Measurements from ENCODE around the gene CEBPA.
A peak's percentile ranks its signal among the peaks of the same experiment; 100 is the strongest.

The CEBPA gene

DNA sequence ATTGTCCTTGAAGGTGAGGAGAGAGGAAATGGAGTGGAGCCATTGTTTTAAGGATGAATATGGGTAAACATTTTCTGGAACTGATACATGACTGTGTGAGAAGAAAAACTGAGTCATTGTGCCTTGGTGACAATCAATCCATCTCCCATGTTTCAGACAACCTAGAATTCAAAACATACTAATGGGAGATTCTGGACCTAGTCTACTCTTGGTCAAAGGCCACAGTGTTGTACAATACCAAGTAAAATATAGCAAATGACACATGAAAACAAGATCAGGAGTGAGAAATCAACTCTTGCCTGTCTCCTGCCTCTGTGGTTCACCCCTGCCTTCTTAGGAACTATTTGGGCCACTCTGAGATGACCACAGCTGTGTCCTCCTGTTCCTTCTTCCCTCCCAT, 13.1 kb downstream of the CEBPA start:
- DNase-seq = no peak

DNA sequence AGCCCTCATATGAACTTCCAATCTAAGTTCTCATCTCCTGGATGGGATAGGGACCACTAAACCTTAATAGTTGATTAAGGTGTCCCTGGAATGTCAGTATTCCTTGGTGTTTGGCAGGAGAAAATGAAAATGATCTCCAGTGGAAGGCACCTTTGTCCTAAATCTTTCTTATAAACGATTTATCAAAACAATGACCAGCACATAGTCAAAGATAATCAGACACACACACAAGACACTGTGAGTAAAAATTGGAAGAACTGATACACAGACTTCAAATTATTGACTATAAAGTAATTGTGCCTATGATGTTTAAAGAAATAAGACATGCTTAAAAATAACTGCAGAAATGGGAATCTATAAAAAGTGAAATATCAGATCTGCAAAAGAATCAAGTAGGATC, 13.7 kb downstream of the CEBPA start:
- no peak for DNase-seq

DNA sequence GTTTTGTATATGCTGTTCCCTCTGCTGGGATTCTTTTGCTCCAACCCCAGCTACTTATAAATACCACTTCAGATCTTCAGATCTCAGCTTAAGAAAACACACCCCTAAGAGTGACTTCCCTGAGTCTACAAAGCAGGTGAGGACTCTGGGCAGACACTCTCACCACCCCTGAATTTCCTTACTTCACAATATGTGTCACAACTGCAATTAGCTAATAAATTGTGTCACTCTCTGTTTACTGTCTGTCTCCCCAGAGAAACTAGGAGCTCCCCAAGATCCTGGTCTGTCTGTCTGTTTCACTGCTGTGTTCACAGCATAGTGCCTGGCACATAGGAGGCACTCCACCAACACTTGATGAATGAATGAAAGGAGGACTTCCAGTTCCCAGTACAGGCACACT, 14.4 kb downstream of the CEBPA start:
- no peak for DNase-seq

DNA sequence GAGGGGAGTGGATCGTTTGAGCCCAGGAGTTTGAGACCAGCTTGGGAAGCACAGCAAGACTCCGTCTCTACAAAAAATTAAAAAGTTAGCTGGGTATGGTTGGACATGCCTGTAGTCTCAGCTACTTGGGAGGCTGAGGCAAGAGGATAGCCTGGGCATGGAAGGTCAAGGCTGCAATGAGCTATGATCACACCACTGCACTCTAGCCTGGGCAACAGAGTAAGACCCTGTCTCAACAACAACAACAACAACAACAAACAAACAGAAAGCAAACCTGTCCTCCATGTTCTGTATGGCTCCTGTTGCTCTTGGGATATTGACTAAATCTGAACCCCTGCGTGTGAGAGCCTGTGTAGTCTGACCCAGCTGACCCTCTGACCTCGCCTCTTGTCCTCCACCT, 14.9 kb downstream of the CEBPA start:
- DNase-seq = no peak

DNA sequence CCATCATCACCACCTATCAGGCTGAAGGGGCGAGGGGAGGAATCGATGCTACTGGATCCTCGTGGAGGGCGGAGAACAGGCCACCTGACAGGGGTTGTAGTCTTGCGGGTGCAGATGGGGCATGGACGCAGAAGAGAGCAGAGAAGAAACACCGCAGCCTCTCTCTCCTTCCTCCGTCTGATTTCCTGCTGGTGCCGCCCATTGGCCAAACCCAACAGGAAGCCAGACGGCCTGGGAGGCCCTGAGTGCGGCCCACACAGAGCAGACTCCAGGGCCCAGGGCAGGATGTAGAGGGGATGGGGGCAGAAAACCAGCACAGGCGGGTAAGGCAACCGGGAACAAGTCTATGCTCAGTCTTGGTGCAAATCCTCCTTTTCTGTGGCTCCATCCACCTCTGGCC, 15.4 kb downstream of the CEBPA start:
- no peak for DNase-seq

DNA sequence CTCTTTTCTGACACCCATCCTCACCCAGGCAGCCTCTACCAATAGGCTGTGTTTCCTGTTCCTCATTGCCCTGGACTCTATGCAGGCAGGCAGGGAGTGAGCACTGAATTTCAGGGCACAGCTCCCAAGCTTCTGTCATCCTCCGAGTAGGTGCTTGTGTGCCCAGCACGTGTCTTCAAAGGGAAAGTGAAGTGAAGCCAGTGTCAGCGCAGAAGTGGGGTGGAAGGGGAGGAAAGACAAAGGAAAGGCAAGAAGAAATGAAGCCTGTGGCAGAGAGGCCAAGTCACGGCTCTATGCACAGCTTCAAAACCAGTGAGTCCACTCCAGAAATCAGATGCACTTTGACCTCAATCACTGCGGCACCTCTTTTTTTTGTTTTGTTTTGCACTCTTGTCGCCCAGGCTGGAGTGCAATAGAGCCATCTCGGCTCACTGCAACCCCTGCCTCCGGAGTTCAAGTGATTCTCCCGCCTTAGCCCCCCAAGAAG, 16.9 kb downstream of the CEBPA start:
- no peak for DNase-seq

DNA sequence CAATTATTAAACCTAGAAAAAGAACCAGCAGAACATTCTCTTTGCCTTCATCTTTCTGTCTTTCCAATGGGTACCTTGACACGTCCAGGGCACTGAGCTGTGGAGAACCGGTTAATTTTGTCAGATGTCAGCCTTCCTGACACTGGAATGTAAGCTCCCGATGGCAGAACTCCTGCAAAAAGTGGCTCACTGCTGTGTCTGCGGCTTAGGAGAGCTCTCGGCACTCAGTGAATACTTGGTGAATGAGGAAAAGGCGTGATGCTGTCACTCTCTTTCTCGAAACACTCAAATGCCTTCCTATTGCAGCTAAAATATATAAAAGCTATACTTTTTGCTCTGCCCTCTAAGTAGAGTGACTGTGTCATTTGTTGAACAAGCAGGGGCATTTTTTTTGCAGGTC, 17.6 kb downstream of the CEBPA start:
- DNase-seq = no peak

DNA sequence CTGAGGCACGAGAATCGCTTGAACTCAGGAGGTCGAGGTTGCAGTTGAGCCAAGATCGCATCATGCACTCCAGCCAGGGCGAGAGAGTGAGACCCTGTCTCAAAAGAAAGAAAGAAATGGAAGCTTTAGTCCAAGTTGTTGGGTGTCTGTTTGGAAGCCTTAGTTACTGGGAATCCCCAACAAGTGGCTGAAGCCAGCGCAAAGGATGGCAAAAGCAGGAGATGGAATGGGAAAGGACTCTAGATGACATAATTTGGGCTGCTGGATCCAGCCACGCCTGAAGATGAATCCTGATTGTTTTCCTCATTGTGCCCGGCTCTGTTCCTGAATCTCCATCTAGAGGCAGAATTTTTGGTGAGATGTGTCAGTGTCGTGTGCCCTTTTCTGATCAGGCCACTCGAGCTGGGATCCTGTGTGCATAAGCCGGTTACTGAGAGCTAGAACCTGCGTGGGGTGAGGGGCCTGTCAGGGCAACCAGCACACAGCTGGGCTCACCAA, 18.1 kb downstream of the CEBPA start:
- DNase-seq = no peak

DNA sequence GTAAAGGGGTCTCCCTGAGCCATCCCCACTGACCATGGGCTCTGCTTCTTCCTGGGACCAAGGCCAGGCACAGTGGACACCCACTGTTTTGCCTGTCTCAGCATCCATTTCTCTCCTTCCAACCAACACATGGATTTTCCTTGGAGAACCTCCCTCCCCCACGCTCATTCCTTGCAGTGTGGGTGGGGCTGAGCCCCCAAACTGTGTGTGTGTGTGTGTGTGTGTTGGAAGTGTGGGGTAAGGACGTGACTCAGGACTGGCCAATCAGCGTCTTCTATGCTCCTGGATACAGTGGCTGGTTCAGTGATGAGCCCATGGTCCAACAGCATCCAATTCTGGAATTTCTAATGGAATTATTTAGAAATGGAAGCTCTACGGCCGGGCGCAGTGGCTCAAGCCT, 18.7 kb downstream of the CEBPA start:
- no peak for DNase-seq

DNA sequence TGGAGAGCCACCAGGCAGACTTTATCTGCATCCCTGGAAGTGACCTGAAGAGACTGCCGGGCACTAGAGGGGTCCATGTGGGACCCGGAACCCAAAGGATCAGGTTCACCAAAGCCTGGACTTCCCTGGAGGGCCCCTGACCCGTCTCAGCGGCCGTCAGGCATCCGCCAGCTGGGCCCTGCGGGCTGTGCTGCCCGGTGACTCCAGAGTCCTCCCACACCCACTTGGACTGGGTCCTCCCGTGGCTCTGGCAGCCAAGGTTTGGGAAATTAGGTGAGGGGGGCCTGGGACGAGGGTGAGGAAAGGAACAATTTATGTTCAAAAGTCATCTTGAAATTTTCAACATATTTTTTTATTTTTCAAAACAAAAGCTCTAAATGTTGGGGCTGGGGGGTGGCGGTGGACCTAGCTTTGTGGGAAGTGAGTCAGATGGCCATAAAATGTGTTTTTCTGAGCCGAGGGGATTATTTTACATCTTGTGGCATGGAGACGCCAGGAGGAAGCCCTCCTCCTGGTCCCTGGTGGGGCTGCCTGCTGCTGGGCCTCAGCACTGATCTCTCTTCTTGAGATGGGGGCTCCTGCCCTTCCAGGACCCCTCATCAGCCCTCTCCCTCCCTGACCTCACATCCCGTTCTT, 20.2 kb downstream of the CEBPA start:
- DNase-seq = no peak

DNA sequence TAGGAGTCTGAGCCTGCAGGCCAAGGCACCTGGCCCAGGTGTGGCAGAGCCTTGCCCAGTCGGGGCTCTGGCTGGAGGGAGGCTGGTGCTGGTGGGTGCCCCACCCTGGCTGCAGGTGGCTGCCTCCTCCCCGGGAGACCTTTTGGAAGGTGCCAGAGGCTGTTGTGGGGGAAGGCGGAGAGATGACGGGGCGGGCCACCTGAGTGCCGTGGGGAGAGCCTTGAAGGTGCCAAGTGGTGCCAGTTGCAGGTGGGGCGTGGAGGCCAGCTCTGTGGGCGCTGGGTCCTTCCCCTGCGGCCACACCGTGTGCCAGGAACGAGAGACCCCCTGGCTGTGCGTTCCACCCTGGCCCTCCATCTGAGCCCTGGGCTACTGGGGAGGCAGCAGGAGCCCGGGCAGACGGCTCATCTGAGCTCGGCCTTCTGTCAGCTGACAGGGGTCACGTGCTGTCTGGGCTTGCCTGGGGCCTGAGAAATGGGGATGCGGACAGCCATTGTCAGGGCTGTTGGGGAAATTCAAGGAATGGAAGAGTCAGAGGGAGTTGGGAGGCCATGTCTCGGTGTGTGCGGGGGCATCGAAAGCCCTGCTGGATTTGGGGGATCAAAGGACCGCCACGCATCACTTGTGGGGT, 20.9 kb downstream of the CEBPA start:
- DNase-seq = no peak

DNA sequence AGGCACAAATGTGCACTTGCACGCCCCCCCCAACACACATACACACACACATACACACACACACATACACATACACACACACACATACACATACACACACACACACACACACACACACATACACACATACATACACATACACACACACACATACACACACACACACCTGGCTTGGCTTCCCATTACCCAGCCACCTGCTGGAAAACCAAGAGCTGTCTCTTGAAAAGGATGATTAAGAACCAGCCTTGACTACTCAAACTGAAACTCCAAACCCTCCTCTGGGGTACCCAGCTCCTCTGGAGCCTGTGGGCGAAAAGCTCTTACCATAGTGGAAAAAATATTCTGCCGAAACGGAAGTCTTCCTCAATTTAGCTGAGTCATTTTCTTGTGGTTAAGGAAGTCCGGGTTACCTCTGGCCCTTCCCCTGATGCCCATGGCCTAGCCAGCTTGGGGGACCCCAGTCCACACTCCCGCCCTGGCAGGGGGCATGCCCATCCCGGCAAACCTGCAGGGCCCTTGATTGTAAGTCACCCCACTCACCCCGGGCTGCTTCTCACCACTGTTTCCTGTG, 21.9 kb downstream of the CEBPA start:
- peak in 1 of 56 donors; percentile 28 for DNase-seq

DNA sequence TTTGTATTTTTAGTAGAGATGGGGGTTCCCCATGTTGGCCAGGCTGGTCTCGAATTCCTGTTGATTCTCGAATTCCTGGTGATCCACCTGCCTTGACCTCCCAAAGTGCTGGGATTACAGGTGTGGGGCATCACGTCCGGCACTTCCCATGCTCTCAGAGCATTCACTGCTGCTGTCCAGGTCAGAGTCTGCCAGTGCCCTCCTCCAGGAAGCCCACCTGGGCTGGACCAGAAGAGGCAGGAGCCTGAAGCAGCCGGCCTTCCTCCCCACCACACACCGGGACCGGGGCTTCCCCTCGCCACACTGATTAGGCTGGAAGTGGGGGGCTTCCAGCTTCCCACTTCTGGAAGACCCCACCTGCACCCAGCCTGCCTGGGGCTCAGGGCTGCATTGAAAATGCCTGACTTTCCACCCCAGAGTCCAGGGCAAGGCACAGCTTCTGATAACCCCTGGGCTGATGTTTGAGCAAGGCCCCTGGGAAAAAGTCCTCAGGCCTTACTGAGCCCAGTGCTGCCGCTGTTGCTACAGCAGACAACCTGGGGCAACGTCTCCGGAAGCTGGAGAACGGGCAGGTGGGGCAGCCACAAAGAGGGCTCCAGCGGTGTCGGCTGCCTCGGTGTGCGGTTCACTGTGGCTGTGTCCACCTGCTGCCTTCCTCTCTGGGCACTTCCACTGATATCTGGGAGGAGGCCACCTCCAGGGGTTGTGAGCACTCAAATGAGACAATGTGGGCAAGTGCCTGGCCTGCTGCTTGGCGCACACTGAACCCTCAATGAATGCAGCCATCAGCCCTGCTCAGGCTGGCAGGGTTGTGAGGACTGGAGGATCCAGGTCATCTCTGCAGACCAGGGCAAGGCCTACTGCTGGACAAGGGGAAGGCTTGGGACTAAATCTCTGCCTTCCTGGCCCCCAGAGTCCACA, 22.6 kb downstream of the CEBPA start:
- no peak for DNase-seq

DNA sequence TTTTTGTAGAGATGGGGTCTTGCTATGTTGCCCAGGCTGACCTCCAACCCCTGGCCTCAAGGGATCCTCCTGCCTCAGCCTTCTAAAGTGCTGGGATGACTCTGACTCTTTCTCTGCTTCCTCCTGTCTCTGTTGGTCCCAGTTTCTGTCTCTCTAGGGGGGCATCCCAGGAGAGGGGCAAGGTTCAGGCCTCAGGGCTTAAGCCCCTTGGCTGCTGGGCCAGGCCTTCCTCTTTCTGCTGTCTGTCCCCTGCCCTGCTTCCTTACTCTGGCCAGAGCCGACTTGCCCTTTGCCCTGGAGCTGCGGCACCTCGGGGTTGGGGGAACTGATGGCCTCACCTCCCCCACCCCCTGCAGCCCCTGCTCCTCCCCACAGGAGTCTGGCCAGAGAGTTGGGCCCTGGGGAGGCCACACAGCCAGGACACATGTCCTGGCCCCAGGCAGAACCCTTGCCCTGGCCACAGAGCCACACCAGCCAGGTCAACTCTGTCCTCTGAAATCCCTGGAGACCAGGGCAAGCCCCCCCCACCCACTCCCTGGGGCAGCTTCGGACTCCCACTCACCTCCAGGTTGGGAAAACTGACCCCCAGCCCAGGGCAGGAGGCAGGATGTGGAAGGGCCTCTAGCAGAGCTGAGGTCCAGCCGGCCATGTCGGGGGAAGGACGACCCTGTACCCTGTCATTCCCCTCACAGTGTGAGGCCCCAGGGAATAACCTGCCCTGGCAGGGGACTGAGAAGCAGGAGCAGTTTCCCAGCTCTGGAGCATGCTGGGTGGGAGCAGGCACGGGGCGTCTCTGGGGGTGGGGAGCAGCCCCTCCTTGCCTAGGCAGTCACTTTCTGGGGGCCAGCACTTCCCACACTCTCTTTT, 23.7 kb downstream of the CEBPA start:
- no peak for DNase-seq

DNA sequence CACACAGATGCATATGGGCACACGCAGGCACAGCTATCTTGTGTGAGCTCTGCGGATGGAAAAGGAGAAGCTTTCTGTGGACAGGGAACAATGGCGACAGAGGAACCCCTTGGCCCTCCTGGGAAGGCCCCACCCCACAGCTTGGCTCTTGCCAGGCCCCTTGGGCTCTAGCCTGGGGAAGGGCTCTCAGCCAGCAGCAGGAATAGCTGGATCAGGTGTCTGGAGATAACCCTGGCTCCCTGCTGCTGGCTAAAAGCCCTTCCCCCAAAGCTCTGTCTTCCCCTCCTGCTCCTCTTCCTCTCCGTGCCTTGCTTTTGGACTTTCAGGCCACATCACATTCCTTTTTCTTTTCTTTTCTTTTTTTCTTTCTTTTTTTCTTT, 24.3 kb downstream of the CEBPA start:
- no peak for DNase-seq

DNA sequence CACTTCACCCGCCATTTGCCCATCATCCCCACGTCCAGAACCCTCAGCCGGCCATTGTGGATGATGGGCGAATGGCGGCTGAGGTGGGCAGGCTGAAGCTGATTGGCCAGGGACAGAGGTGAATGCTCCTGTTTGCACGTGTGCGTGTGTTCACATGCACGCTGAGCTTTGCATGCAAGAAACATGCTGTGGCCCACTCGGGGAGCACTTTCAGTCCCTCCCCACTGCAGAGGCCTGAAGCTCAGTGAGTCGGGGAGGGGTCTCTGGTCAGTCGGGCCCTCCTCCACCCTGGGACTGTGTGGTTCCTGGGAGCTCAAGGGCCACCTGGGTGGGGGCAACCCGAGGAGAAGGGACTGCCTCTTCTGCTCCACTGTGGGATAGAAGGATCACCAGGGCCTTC, 24.9 kb downstream of the CEBPA start:
- DNase-seq = no peak

DNA sequence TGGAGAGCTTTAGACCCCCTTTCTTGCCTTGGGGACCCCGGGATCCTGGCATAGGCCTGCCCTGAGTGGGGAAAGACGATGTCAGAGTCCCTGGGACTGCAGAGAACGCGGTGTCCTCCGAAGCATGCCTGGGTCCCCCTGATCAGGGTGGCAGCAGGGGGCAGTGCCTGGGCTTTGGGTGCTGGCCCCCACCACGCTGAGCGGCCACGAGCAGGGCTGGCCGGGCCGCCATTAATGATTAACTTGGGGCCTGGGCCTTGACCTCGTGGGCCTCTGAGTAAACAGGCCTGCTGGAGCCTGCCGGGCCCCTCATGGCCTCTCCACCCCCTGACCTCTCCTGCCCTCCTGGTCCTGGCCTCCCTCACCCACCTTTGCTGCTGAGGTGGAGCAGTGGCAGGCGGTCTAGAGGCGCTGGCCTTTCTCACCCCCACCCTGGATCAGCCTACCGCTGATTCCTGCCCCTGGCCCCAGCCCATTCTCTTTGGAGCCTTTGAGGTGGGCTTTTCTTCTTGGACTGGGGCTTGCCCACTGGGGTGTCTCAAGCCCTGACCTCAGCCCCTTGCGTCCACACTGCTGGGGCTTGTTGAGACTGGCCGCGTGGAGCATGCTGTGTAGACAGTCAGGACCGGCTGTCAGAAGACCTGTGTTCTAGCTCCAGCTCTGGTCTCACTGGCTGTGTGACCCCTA, 26.3 kb downstream of the CEBPA start:
- DNase-seq = no peak

DNA sequence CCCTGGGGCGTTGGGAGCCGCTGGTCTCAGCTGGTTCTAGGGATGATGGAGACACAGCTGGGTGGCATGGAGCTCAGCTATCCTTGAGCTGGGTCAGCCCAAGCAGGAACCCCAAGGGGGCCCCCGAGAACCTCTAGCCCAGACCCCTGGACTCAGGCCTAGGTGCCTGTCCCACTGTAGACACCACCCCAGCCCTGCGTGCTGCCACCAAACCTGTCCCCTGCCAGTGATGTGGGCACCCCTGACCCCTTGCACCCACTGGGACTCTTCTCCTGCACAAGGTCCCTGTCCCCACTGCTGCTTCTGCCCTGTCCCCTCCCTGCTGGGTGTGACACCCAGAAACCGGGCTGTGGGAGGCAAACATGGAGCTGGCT, 26.8 kb downstream of the CEBPA start:
- DNase-seq = no peak

DNA sequence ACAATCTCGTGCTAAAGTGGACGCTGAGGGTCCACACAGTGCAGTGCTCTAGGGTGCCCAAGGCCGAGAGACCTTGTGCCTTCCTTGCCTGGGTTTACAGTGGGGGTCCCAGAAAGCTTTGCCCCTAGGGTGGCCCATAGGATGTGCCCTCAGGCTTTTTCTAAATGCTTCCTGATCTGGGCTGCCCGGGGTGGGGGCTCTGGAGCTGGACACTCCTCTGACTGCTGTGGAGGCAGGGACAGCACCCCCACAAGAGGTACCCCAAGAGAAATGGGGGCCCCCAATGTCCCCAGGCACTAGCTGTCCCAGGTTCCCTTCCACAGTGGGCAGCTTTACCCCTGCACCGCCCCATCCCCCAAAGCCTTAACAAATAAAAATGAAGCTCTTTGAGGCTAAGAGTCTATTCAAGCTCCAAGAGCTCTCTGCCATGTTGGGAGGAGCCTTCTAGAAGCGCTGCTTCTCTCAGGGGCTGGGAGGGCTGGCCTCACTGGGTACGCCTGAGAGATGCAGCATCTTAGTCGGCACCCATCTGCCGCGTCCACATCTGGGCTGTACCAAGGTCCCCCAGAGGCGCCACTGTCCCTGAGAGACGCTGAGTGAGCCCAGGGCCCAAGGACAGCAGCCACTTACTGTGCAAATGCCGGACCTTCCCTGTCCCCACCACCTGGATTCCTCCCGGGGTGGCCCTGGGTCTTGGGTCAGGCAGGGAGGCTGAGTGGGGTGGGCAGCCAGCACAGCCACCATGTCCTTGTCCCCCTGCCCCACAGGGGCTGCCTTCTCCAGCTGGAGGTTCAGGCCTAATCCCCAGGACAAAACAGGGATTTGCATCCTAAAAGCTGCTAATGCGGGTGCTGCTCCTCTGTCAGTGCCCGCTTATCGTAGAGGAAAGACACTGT, 27.4 kb downstream of the CEBPA start:
- no peak for DNase-seq

All from amygdala (tissue), 56 donors.